Measurements from ENCODE around the gene RBPJ.

The RBPJ gene

GRCh38 chr4:26459756-26460530 is 139.1 kb downstream of the RBPJ start:
- H3K27me3 ChIP-seq (ENCODE audit: control insufficient read depth in 1 of 2, insufficient read depth in 1 of 2, low read length in 2 of 2) = no peaks in the 10 kb centered on the region
- H3K4me3 ChIP-seq (ENCODE audit: insufficient read depth in 1 of 2, low read depth in 1 of 2, low read length in 2 of 2) = peak overlapping the region in 1 of 2 experiments; percentile 62
- no peak overlapping the region for H2BK15ac ChIP-seq (ENCODE audit: low read depth, poor library complexity, severe bottlenecking)
- H4K8ac ChIP-seq (ENCODE audit: low read length) = no peak overlapping the region
- H3K14ac ChIP-seq (ENCODE audit: low read length in 2 of 2) = no peak overlapping the region
- no peak overlapping the region for H3K23ac ChIP-seq (ENCODE audit: low read length in 2 of 2)
- no peaks in the 10 kb centered on the region for H3K79me1 ChIP-seq (replicated peaks; ENCODE audit: low read length, poor library complexity, severe bottlenecking)
- H2BK120ac ChIP-seq (ENCODE audit: low read depth, low read length) = no peak overlapping the region
- H2BK5ac ChIP-seq (ENCODE audit: low read depth, low read length, poor library complexity, severe bottlenecking) = no peak overlapping the region
- H3K27ac ChIP-seq (ENCODE audit: low read length, poor library complexity, severe bottlenecking) = peak overlapping the region; percentile 44
- peaks cover 5% of the 10 kb centered on the region for H3K4me1 ChIP-seq (ENCODE audit: control insufficient read depth, insufficient read depth, low read depth, low read length)
- H3K36me3 ChIP-seq (ENCODE audit: control insufficient read depth in 1 of 2, insufficient read depth in 2 of 2, low read depth in 1 of 2, low read length in 2 of 2) = no peaks in the 10 kb centered on the region
- H3K4me2 ChIP-seq (ENCODE audit: low read length, poor library complexity, severe bottlenecking) = no peak overlapping the region
- no peak for DNase-seq
- no peak overlapping the region for H2AFZ ChIP-seq (ENCODE audit: low read depth, low read length)
- H2BK12ac ChIP-seq (ENCODE audit: low read length in 2 of 2) = no peak overlapping the region
- no peak overlapping the region for H3K4ac ChIP-seq (ENCODE audit: low read depth in 1 of 2, low read length in 2 of 2)
- H4K91ac ChIP-seq (ENCODE audit: low read length) = no peak overlapping the region
- no peak overlapping the region for H2AK5ac ChIP-seq (ENCODE audit: low read length, severe bottlenecking)
- H3K9me3 ChIP-seq (ENCODE audit: control insufficient read depth, low read length) = peaks cover 5% of the 10 kb centered on the region
- H3K9ac ChIP-seq (ENCODE audit: low read length) = peak overlapping the region; percentile 57
- H3K18ac ChIP-seq (ENCODE audit: low read depth in 1 of 2, low read length in 2 of 2) = no peak overlapping the region
- WGBS = 90% methylated on average over 7 of the region's 13 CpGs

GRCh38 chr4:26462874-26463273 is 142.1 kb downstream of the RBPJ start:
- H3K79me1 ChIP-seq (replicated peaks; ENCODE audit: low read length, poor library complexity, severe bottlenecking) = no peaks in the 10 kb centered on the region
- H3K4me1 ChIP-seq (ENCODE audit: control insufficient read depth, insufficient read depth, low read depth, low read length) = peaks cover 5% of the 10 kb centered on the region
- no peak overlapping the region for H2BK12ac ChIP-seq (ENCODE audit: low read length in 2 of 2)
- H3K23ac ChIP-seq (ENCODE audit: low read length in 2 of 2) = no peak overlapping the region
- no peak overlapping the region for H4K91ac ChIP-seq (ENCODE audit: low read length)
- no peak for DNase-seq
- no peak overlapping the region for H3K14ac ChIP-seq (ENCODE audit: low read length in 2 of 2)
- no peak overlapping the region for H2BK5ac ChIP-seq (ENCODE audit: low read depth, low read length, poor library complexity, severe bottlenecking)
- no peak overlapping the region for H3K27ac ChIP-seq (ENCODE audit: low read length, poor library complexity, severe bottlenecking)
- H3K36me3 ChIP-seq (ENCODE audit: control insufficient read depth in 1 of 2, insufficient read depth in 2 of 2, low read depth in 1 of 2, low read length in 2 of 2) = no peaks in the 10 kb centered on the region
- no peak overlapping the region for H4K8ac ChIP-seq (ENCODE audit: low read length)
- peaks cover 6% of the 10 kb centered on the region for H3K9me3 ChIP-seq (ENCODE audit: control insufficient read depth, low read length)
- H2AK5ac ChIP-seq (ENCODE audit: low read length, severe bottlenecking) = no peak overlapping the region
- 90% methylated on average over 1 of the region's 2 CpGs for WGBS
- no peak overlapping the region for H3K4me2 ChIP-seq (ENCODE audit: low read length, poor library complexity, severe bottlenecking)
- H3K18ac ChIP-seq (ENCODE audit: low read depth in 1 of 2, low read length in 2 of 2) = no peak overlapping the region
- no peak overlapping the region for H2BK120ac ChIP-seq (ENCODE audit: low read depth, low read length)
- H2AFZ ChIP-seq (ENCODE audit: low read depth, low read length) = no peak overlapping the region
- H2BK15ac ChIP-seq (ENCODE audit: low read depth, poor library complexity, severe bottlenecking) = no peak overlapping the region
- H3K27me3 ChIP-seq (ENCODE audit: control insufficient read depth in 1 of 2, insufficient read depth in 1 of 2, low read length in 2 of 2) = peaks cover 0 to 5% of the 10 kb centered on the region in 2 experiments
- H3K4ac ChIP-seq (ENCODE audit: low read depth in 1 of 2, low read length in 2 of 2) = no peak overlapping the region
- H3K4me3 ChIP-seq (ENCODE audit: insufficient read depth in 1 of 2, low read depth in 1 of 2, low read length in 2 of 2) = no peak overlapping the region
- H3K9ac ChIP-seq (ENCODE audit: low read length) = no peak overlapping the region

- no peaks in the 10 kb centered on the region for H3K79me1 ChIP-seq (replicated peaks; ENCODE audit: low read length, poor library complexity, severe bottlenecking)
- H4K91ac ChIP-seq (ENCODE audit: low read length) = no peak overlapping the region
- no peak overlapping the region for H3K9ac ChIP-seq (ENCODE audit: low read length)
- no peak overlapping the region for H3K23ac ChIP-seq (ENCODE audit: low read length in 2 of 2)
- no peak overlapping the region for H3K27ac ChIP-seq (ENCODE audit: low read length, poor library complexity, severe bottlenecking)
- peaks cover 5% of the 10 kb centered on the region for H3K4me1 ChIP-seq (ENCODE audit: control insufficient read depth, insufficient read depth, low read depth, low read length)
- peaks cover 0 to 5% of the 10 kb centered on the region in 2 experiments for H3K27me3 ChIP-seq (ENCODE audit: control insufficient read depth in 1 of 2, insufficient read depth in 1 of 2, low read length in 2 of 2)
- H3K9me3 ChIP-seq (ENCODE audit: control insufficient read depth, low read length) = peaks cover 10% of the 10 kb centered on the region
- H2BK12ac ChIP-seq (ENCODE audit: low read length in 2 of 2) = no peak overlapping the region
- no peak overlapping the region for H3K14ac ChIP-seq (ENCODE audit: low read length in 2 of 2)
- no peak overlapping the region for H2BK120ac ChIP-seq (ENCODE audit: low read depth, low read length)
- no peak overlapping the region for H3K4me2 ChIP-seq (ENCODE audit: low read length, poor library complexity, severe bottlenecking)
- no peak for DNase-seq
- H3K4ac ChIP-seq (ENCODE audit: low read depth in 1 of 2, low read length in 2 of 2) = no peak overlapping the region
- H3K18ac ChIP-seq (ENCODE audit: low read depth in 1 of 2, low read length in 2 of 2) = no peak overlapping the region
- no peak overlapping the region for H2AFZ ChIP-seq (ENCODE audit: low read depth, low read length)
- 77% methylated on average over 2 of the region's 2 CpGs for WGBS
- no peaks in the 10 kb centered on the region for H3K36me3 ChIP-seq (ENCODE audit: control insufficient read depth in 1 of 2, insufficient read depth in 2 of 2, low read depth in 1 of 2, low read length in 2 of 2)
- H2BK15ac ChIP-seq (ENCODE audit: low read depth, poor library complexity, severe bottlenecking) = no peak overlapping the region
- H4K8ac ChIP-seq (ENCODE audit: low read length) = no peak overlapping the region
- H2BK5ac ChIP-seq (ENCODE audit: low read depth, low read length, poor library complexity, severe bottlenecking) = no peak overlapping the region
- H3K4me3 ChIP-seq (ENCODE audit: insufficient read depth in 1 of 2, low read depth in 1 of 2, low read length in 2 of 2) = no peak overlapping the region
- no peak overlapping the region for H2AK5ac ChIP-seq (ENCODE audit: low read length, severe bottlenecking)
Observed at GRCh38 chr4:26463386-26463785, 142.6 kb downstream of the RBPJ start.

GRCh38 chr4:26464420-26465095 is 143.7 kb downstream of the RBPJ start:
- H3K4me1 ChIP-seq (ENCODE audit: control insufficient read depth, insufficient read depth, low read depth, low read length) = peaks cover 5% of the 10 kb centered on the region
- H3K4ac ChIP-seq (ENCODE audit: low read depth in 1 of 2, low read length in 2 of 2) = no peak overlapping the region
- no peak overlapping the region for H3K4me2 ChIP-seq (ENCODE audit: low read length, poor library complexity, severe bottlenecking)
- H4K8ac ChIP-seq (ENCODE audit: low read length) = no peak overlapping the region
- DNase-seq = no peak
- no peak overlapping the region for H2BK12ac ChIP-seq (ENCODE audit: low read length in 2 of 2)
- H2AK5ac ChIP-seq (ENCODE audit: low read length, severe bottlenecking) = no peak overlapping the region
- no peak overlapping the region for H3K27ac ChIP-seq (ENCODE audit: low read length, poor library complexity, severe bottlenecking)
- H3K14ac ChIP-seq (ENCODE audit: low read length in 2 of 2) = no peak overlapping the region
- H3K27me3 ChIP-seq (ENCODE audit: control insufficient read depth in 1 of 2, insufficient read depth in 1 of 2, low read length in 2 of 2) = peaks cover 0 to 5% of the 10 kb centered on the region in 2 experiments
- no peak overlapping the region for H3K18ac ChIP-seq (ENCODE audit: low read depth in 1 of 2, low read length in 2 of 2)
- H2BK120ac ChIP-seq (ENCODE audit: low read depth, low read length) = no peak overlapping the region
- no peaks in the 10 kb centered on the region for H3K36me3 ChIP-seq (ENCODE audit: control insufficient read depth in 1 of 2, insufficient read depth in 2 of 2, low read depth in 1 of 2, low read length in 2 of 2)
- H2BK5ac ChIP-seq (ENCODE audit: low read depth, low read length, poor library complexity, severe bottlenecking) = no peak overlapping the region
- H4K91ac ChIP-seq (ENCODE audit: low read length) = no peak overlapping the region
- no peak overlapping the region for H3K23ac ChIP-seq (ENCODE audit: low read length in 2 of 2)
- no peak overlapping the region for H3K9ac ChIP-seq (ENCODE audit: low read length)
- H2AFZ ChIP-seq (ENCODE audit: low read depth, low read length) = no peak overlapping the region
- H3K9me3 ChIP-seq (ENCODE audit: control insufficient read depth, low read length) = peaks cover 10% of the 10 kb centered on the region
- no peak overlapping the region for H3K4me3 ChIP-seq (ENCODE audit: insufficient read depth in 1 of 2, low read depth in 1 of 2, low read length in 2 of 2)
- no peak overlapping the region for H2BK15ac ChIP-seq (ENCODE audit: low read depth, poor library complexity, severe bottlenecking)
- 98% methylated on average over 11 of the region's 14 CpGs for WGBS
- H3K79me1 ChIP-seq (replicated peaks; ENCODE audit: low read length, poor library complexity, severe bottlenecking) = no peaks in the 10 kb centered on the region
